Epidermal melanocyte (primary cell): ENCODE results near the gene PWWP2A.

Source experiments
- DNase-seq: peaks from one replicate; pipeline ENCODE4 v3.0.0; 2011; ENCODE audit warnings: low spot score; ENCODE audit not compliant: insufficient read length

Gene PWWP2A

GRCh38 chr5:160133071-160133917, 14.0 kb upstream of the PWWP2A start:
- DNase-seq = peak; percentile 38

- DNase-seq = no peak
Observed at GRCh38 chr5:160129841-160130240, 10.6 kb upstream of the PWWP2A start.

GRCh38 chr5:160128632-160129031, 9.4 kb upstream of the PWWP2A start:
- DNase-seq = no peak

- no peak for DNase-seq
Observed at GRCh38 chr5:160119905-160120266, 636 bp upstream of the PWWP2A start.

DNA sequence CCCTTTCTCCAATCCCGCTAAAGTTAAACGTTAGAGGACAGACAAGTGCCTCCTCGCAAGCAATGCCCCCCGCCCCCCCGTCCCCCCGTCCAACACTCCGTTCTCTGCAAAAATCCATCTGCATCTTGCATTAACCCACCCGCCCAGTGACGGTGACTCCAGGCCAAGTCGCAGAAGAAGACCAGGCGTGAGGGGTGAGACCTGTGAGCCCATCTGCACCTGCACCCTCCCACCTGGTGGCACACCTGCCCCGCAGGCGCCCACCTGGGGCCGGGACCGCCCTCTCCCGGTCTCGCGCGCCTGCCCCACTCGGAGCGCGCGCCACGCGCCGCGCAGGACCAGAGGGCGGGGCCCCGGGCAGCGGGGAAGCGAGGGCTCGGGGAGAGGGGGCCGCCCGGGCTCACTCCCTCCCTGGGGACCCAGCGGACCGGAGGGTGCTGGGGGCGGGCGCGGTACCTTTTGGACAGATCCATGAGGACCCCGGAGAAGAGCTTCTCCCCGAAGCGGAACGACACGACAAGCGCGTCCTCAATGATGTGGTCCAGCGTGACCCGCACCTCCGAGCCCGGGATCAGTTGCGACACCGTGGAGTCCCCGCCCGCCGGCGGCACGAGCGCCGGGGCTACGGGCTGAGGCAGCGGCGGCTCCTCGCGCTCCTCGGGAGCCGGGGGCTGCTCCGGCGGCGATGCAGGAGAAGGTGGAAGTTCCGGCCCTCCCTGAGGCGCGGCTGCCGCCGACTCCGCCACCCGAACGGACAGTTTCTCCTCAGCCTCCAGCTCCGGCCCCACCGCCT, 705 bp downstream of the PWWP2A start:
- no peak for DNase-seq

DNA sequence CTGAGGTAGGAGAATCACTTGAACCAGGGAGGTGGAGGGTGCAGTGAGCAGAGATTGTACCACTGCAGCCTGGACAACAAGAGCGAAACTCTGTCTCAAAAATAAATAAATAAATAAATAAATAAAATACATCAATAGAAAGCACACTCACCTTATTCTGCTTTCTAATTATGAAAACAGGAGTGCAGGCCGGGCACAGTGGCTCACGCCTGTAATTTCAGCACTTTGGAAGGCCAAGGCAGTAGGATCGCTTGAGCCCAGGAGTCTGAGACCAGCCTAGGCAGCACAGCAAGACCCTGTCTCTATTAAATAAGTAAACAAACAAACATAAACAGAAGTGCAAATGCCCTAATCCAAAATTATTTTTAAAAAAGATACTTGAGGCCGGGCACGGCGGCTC, 2.3 kb downstream of the PWWP2A start:
- DNase-seq = no peak

- DNase-seq = no peak
Observed at GRCh38 chr5:160108124-160108523, 11.1 kb downstream of the PWWP2A start.

GRCh38 chr5:160105686-160106360, 13.4 kb downstream of the PWWP2A start:
- DNase-seq = no peak

- DNase-seq = no peak
Observed at GRCh38 chr5:160097991-160098390, 21.3 kb downstream of the PWWP2A start.

DNA sequence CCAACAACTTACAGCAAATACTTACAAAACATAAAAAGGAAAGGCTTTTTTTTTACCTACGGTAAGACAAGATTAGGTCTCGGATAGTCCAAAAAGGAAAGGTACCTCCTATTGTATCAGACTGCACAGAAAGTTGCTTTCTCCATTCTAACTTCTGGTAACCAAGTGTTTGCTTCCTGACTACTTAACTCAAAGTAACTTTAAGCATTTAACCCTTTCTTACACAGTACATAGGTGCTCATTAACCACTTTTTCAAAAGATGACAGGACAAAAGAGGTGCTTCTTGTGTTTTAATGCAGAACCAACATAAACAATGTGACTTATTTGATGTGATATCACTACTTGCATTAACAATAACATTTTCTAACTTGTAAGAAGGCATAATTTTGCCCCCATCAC, 23.1 kb downstream of the PWWP2A start:
- no peak for DNase-seq

DNA sequence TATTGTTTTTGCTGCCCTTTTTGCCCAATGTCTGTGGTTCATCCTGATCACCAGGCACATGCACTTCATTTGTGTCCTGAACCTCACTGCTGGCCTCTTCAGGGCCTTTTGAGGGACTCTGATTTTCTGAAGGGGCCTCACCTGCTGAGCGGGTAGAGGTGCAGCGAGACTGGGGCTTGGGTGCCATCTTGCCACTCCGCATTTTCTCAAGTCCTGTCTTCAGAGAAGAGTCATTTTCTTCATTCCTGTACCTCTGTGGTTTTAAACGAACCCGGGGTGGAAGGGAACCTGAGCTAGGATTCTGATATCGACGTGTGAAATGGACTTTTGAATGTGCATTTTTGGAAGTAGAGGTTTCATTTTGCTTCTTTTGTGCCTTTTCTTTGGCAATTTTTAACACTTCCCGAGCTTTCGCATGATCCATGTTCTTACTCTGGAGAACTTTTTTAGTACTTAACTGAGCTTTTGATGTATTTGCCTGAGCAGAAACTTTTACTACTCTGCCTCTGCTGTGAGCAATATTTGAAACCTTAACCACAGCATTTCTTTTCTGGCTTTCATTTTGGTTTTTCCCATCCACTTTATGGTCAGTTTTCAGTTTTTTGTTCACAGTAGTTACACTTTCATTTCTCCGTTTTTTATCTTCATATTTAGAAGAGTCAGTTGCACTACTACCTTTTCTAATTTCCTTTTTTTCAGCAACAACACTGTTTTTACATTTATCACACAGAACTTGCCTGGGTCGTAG, 26.1 kb downstream of the PWWP2A start:
- no peak for DNase-seq

GRCh38 chr5:160092514-160092913, 26.7 kb downstream of the PWWP2A start:
- no peak for DNase-seq

DNA sequence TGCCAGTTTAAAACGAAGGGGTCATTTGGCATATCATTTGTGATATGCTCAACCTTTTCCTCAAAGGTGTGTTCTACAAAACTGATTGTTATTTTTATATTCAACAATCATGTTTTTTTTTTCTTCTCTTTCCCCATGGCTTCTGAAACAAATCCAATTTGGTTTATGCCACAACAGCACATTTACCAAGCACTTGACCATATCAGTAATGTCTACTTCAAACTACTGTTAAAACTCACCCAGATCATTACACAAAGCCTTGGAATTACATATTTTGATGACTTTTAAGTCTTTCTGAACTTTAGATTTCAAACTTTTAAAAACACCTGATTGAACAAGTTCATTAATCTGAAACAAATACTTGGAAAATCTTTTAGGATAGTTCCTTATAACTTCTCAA, 29.2 kb downstream of the PWWP2A start:
- DNase-seq = no peak

GRCh38 chr5:160089531-160089930, 29.7 kb downstream of the PWWP2A start:
- no peak for DNase-seq

DNA sequence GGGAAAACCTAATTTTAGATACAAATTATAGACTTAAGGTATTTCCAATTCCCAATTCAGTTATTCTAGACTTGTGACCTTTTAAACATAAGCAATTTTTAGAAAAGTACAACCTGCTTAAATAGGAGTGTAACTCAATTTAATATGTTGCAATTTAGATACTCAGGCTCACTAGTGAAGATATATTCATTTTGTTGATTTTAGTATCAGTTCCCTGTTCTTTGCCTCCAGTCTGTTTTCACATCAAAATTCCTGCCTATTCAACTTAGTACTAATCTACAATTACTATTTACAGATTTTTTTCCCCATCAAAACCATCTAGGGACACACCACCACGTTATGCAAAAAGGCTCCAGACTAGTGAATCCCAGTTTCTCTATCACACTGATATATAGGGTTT, 30.4 kb downstream of the PWWP2A start:
- no peak for DNase-seq

DNA sequence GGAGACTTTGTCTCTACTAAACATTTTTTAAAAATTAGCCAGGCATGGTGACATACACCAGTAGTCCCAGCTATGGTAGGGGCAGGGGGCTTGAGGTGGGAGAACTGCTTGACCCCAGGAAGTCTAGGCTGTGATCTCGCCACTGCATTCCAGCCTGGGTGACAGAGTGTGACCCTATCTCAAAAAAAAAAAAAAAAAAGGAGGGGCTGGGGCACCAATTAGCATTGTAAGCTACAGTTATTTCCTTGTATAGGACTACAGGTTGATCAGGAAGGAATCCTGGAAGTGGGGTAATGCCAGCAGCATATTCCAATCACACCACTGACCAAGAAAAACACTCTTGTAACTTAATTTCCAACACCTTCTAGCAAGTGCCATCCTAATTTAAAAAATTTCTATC, 32.1 kb downstream of the PWWP2A start:
- no peak for DNase-seq

GRCh38 chr5:160084144-160084543, 35.1 kb downstream of the PWWP2A start:
- DNase-seq = no peak

- DNase-seq = no peak
Observed at GRCh38 chr5:160083501-160083900, 35.7 kb downstream of the PWWP2A start.

- peak; percentile 52 for DNase-seq
Observed at GRCh38 chr5:160082614-160083500, 36.4 kb downstream of the PWWP2A start.

GRCh38 chr5:160081495-160081894, 37.8 kb downstream of the PWWP2A start:
- DNase-seq = no peak
